ENCODE data around the gene FAM83C.

FAM83C gene

DNA sequence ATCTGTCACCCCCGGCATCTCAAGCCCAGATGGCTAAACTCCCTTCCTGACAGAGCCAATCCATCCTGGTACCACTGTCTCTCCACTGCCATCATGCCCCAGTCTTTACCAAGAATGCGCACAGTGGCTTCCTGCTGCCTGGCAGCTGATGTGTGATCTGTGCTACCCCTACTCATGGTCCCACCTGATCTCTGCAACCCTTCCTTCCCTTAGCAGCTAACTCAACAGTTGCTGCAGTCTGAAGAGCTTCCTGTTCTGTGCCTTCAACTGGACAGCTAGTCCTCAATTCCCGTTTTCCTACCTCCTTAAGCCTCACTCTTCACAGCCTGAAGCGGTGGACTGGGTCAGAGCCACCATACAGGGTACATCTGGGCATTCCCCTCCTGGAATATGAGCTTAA lies 7.6 kb upstream of the FAM83C start:
- DNase-seq (ENCODE audit: low read depth in 2 of 2) = no peak

DNA sequence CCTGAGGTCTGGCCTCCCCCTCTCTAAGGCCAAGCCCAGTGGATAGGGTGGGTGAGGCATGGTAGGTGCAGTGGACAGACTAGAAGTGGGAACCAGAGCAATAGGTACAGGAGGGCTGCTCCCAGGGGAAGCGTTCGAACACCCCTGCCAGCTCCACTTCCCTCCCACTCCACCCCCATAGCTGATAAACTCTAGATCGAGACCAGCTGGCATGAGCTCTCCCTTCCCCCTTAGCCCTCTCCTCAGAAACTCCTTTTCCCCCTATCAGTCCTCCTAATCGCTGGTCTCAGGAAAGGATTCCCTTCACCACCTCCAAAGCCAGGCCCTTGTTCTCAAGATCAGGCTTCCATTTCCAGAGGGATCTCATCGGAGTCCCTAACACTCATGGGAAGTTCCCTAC lies 6.0 kb upstream of the FAM83C start:
- no peak for DNase-seq (ENCODE audit: low read depth in 2 of 2)

DNA sequence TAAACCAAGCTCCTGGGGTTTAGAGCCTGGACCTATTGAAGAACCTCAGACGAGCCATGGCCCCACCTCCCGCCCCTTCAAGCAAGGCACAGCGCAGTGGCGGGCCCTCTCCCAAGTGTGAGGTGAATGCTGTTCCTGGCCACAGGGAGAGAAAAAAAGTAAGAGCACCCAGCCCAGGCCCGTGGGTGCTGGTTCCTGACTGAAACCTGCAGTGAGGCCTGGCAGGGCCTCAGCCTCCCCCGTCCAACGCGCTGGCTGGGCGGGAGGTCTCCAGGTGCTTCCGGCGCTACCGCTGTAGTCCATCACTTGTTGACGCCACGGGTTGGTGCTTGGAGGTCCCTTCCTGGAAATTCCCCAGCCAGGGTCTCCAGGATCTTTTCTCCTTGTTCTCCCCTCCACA lies 5.5 kb upstream of the FAM83C start:
- DNase-seq (ENCODE audit: low read depth in 2 of 2) = no peak

DNA sequence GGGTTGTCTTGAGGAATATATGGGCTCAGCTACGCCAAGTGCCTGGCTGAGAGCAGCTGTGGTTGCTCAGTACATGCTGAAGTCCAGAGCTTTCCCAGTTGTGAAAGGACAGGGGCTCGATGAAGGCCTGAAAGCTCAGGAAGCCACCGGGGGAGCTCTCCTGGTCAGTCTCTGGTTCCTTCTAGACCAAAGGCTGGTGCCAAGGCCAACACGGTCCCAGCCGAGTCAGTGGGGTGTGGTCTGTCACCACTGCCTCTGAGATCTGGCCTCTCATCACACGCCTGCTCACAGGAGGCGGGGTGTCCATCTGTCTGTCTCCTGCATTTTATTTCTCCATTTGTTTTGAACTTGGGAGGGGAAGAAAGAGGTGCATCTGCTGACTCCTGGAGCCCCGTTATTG lies 4.9 kb upstream of the FAM83C start:
- DNase-seq (ENCODE audit: low read depth in 2 of 2) = no peak

DNA sequence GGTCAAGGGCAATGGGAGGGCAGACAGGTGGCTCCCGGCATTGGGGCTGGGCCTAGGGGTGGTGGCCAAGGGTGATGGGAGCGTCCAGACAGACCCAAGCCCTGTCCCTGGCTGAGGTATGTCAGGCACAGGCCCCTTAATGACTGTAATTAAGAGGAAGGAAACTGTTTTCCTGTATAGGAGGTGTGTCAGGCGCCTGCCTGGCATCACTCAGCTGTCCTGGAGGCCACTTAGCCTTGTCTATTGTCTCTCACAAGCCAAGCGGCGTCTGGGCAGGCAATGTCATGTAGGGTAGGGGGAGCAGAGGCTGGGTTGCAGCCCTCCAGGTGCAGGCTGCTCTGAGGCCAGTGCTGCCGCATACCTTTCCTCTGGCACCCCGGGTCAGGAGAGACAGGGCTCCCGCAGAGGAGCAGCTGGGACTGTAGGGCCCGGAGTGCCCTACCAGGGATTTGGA lies 3.9 kb upstream of the FAM83C start:
- no peak for DNase-seq (ENCODE audit: low read depth in 2 of 2)

DNA sequence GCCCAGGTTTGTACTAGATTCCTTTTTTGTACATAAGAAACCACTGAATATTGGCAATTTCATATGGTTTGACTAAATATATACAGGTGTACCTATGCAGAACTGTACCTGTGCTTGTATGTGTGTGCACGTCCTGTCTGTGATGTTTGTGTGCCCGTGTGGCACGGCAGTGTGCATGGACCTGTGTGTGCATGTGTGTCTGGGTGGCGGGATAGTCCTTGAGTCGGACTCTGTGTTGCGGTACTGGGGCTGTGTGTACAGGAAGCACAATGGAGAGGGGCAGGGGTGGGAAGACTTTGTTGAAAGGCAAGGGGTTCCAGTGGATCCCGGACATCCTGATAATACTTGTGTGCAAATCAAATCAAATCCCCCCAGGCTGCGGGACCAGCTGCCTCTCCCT lies 3.4 kb upstream of the FAM83C start:
- no peak for DNase-seq (ENCODE audit: low read depth in 2 of 2)

DNA sequence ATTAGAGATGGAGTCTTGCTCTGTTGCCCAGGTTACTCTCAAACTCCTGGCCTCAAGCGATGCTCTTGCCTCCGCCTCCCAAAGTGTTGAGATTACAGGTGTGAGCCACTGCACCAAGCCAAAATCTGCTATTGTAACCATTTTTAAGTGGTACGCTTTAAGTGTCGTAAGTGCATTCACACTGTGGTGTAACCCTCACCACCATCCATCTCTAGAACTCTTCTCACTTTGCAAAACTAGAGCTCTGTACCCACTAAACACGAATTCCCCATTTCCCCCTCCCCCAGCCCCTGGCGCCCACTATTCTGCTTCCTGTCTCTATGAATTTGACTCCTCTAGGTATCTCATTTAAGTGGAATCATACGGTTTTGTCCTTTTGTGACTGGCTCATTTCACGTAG lies 2.8 kb upstream of the FAM83C start:
- no peak for DNase-seq (ENCODE audit: low read depth in 2 of 2)

DNA sequence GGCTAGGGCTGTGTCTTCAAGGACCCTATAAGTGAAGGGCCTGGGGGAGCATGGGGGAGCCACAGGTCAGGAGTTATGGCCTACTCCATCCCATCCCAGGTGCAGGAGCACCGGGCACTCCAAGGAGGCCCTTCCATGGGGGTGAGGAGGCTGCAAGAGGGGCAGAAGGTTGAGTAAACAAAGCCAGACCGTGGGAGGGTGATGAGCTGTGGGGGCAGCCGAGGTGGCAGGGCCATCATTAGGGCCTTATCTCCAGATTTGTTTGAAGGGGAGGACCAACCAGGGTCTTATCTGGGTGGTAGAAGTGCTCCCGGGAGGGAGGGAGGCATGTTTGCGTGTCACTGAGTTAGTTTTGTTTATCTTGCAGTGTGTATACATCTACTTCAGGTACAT lies 2.1 kb upstream of the FAM83C start:
- no peak for DNase-seq (ENCODE audit: low read depth in 2 of 2)

DNA sequence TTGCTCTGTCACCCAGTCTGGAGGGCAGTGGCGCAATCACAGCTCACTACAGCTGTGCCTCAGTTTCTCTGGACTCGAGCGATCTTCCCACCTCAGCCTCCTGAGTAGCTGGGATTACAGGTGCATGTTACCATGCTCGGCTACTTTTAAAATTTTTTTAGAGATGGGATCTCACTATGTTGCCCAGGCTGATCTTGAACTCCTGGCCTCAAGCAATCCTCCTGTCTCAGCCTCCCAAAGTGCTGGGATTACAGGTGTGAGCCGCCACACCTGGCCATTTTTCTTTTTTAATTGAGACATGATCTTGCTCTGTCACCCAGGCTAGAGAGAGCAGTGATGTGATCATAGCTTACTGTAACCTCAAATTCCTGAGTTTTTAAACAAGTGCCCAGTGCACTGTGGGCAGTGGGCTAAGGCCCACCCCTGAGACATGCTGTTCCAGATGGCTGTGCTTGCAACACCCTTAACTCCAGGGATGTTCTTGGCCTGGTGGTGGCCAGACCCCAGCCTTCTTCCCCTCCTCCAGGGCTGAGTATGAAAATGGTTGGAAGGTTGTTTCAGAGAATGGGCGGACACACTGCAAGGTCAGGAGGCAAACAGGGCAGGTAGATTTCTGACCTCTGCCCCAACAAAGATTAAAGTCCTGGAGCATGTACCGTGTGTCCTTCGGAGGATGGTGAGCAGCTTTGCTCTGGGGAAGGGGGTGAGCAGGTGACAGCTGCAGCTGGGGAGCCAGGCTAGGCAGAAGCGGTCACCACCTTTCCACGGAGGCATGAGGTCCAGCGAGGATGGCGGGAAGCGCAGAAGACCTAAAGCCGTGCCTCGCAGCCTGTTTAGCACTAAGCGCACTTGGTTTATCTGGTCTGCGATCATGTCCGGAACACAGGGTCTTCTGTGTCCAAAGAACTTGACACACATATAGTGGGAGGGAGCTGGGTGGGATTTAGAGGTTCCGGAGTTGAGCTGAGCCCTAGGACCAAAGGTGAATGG lies 1.4 kb upstream of the FAM83C start:
- no peak for DNase-seq (ENCODE audit: low read depth in 2 of 2)

DNA sequence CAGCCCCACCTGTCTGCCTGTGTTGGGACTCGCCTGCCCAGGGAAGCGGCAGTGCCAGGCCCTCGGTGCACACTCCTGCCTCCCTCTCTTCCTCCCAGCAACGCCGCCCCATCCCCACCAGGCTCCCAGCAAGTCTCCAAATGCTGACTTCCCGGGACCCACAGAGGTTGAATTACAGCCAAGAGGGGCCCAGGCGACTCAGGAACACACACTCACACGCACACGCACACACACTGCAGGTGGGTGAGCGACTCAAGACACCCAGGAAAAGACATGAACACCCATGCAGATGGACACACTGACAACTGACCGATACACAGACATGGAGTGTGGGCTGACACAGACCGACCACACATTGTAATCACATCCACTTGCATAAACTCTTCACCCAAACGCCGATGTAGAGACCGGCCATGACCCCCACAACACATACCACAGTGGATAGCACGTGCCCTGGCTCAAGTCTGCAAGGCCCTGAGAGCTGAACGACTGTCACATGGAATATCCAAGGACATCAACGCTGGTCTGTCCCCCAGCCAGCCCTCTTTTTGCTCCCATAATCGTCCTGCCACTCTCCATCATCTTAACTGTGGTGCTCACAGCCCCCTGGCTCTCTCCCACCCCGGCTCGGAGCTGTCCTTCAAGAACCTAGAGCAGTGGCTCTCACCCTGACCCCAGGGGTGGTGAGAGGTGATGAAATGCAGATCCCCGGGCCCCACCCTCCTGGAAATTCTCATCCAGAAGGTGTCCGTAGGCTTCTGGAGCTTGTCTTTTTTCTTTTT lies 470 bp upstream of the FAM83C start:
- no peak for DNase-seq (ENCODE audit: low read depth in 2 of 2)

DNA sequence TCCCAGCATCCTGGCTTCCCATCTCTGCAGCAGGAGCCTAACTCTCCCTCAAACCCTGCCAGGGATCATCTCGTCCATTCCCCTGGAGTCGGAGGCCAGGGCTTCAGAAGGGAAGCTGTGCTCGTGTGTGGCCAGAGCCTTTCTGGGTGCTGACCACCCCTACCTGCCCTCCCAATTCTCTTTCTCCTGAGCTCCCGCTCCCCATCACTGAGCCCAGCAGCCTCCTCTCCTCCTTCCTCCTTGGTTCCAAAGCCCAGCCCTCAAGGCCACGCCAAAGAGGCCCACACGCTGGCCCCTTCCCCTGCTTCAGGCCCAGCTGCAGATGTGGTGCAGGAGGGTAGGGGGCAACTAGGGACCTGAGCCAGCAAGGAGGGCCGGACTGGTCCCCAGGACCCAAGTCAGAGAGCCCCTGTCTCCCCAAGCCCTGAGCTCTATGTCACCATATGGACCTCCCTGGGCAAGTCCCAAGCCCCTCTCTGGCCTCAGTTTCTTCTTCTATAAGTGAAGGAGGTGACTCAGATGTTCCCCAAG lies 1.3 kb downstream of the FAM83C start:
- no peak for DNase-seq (ENCODE audit: low read depth in 2 of 2)

DNA sequence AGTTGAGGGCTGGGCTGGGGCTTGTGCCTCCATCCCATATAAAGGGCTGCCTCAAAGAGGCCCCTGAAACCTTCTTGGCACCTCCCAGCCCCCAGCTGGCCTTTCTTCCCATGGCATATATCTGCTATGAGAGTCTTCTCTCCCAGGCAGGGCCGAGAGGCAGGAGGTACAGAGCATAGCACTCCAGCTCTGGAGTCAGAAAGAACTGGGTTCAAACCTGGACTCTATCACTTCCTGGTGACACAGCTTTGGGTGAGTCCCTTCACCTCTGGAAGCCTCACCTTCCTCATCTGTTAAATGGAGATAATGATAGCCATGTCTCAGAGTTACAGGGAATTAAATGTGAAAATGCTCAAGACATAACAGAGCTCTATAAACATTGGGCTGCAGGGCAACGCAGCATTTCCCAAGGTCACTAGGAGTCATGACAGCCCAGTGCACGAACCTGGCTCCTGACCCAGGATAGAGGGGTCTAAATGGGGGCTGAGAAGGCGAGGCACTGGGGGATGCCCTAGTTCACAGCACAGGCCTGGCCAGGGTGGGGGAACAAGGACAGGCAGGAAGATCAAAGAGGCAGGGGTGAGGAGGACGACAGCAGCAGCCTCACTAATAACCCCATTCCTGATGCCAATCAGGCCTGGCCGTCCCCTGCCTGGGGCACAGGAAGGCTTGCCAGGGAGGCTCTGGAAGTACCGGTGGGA lies 1.9 kb downstream of the FAM83C start:
- DNase-seq (ENCODE audit: low read depth in 2 of 2) = no peak

DNA sequence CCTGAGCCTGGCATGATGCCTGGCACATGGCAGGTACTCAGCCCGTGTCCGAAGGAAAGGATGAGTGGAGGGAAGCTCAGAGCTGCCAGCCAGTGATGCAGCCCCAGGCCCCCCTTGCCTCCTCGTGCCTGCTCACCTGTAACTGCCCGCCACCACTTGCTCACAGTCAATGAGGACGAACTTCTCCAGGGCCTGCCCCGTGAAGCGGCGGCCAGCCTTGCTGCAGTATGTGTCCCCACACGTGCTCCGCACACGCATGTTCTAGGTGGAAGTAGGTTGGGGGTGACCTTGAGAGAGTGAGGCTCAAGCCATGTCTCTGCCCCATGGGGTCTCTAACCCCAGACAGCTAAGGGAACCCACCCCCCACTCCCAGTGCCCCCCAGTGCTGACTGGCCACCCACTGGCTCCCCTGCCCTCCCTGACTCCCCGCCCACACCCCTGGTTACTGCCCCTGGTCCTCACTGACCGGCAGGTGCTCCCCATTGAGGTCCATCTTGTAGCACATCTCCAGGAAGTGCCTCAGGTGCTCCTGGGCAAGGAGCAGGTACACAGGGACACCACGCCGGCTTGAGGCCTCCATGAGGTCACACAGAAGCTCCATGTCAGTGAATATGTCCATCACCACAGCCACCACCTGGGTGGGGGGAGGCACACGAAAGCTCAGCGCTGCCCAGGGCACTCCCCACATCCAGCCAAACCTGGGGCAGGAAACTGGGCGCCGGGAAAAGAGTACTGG lies 3.7 kb downstream of the FAM83C start:
- no peak for DNase-seq (ENCODE audit: low read depth in 2 of 2)

DNA sequence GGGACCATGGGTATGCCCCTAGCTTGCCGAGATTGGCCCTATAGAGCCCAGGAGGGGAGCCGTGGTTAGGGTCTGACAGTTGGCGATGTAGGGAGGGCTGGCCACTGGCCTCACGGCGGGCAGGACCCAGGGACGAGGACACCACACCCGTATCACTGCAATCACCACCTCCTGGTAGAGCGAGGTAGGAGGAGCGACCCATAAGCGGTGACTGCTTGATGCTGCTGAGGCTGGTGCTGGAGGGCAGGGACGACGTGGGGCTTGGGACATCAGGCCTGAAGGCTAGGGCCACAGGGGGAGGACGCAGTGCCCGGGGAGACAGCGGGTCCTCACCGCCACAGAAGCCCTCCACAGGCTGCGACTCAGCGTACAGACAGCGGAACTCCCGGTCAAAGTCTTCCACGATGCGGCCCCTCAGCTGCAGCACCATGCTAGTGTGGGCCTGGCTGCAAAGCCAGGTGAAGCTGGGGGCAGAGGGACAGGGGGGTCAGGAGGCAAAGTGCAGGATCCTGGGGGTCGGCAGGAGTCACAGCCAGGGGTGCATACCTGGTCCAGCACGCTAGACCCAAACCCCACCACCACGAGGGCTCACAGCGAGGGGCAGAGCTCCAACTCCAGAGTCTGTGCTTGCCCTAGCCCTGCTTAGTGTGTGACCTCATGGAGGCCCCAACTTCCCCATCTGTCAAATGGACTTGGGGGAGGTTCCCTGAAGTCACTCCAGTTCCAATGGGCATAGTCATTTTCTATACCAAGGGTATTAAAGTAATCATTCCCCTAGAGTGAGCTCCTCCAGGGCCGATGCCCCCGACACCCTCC lies 4.5 kb downstream of the FAM83C start:
- DNase-seq (ENCODE audit: low read depth in 2 of 2) = no peak

DNA sequence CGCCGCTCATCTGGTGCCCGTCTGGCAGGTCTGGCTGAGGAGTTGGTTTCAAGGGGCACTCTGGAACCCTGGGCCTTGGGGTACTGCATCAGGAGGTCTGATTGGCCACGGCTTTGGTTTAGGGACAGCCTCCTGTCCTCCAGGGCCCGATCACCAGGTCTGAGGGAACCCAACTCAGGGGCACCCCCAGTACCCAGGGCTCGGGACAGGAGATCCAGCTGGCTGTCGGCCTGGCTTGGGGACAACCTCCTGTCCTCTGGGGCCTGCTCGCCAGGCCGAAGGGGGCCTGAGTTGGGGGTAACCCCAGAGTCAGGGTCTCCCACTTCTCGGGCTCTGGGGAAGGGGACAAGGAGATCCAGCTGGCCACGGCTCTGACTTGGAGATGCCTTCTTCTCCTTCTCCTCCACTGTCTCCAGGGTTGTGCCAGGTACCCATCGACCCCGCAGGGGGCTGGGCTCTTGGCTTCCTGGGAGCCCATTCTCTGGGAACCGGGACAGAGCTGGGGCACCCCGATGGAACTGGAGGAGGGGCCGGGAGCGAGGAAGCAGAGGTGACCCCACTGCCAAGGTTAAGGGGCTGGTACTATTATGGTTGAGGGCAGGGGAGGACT lies 5.2 kb downstream of the FAM83C start:
- no peak for DNase-seq (ENCODE audit: low read depth in 2 of 2)

DNA sequence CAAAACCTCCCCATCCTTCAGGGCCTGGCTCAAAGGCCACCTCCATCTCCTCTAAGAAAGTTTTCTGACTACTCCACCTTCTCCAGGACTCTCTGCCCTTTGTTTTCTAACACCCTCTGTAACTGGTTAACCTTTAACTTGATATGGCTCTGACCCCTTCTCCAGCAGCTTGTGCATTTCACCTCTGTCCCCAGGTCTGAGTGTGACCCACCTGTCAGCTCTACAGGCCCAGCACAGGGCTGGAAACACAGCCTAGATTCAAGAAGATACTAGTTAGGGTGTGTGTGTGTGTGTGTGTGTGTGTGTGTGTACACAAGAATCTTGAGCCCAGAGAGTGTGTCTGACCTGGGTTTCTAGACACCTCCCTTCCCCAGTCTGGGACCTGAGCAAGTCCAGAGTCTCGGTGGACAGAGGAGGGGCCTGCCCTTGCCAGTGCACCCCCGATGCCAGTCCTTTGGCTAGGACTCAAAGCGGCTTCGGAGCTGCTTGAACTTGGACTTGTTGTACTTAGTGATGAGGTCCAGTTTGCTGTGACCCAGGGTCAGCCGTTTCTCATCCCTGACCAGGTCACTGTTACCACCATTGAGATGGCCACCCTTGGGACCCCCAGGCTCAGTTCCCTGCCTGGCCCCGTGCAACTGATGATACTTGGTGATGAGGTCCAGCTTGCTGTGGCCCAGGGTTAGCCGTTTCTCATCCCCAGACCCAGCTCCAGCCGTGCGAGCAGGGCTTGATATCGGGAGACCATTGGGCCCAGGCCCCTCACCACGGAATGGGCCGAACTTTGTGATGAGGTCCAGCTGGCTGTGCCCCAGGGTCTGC lies 5.9 kb downstream of the FAM83C start:
- DNase-seq (ENCODE audit: low read depth in 2 of 2) = no peak

DNA sequence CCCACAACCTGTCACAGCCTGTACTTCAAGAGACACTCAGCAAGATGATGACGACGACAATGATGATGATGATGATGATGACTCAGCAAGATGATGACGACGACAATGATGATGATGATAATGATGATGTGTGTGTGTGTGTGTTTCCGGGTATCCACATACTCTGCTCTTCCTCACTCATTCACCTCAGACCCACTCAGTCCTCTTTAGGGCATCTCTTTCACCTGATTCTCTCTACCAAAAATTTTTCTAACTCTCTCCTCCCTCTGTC lies 6.5 kb downstream of the FAM83C start:
- DNase-seq (ENCODE audit: low read depth in 2 of 2) = no peak

DNA sequence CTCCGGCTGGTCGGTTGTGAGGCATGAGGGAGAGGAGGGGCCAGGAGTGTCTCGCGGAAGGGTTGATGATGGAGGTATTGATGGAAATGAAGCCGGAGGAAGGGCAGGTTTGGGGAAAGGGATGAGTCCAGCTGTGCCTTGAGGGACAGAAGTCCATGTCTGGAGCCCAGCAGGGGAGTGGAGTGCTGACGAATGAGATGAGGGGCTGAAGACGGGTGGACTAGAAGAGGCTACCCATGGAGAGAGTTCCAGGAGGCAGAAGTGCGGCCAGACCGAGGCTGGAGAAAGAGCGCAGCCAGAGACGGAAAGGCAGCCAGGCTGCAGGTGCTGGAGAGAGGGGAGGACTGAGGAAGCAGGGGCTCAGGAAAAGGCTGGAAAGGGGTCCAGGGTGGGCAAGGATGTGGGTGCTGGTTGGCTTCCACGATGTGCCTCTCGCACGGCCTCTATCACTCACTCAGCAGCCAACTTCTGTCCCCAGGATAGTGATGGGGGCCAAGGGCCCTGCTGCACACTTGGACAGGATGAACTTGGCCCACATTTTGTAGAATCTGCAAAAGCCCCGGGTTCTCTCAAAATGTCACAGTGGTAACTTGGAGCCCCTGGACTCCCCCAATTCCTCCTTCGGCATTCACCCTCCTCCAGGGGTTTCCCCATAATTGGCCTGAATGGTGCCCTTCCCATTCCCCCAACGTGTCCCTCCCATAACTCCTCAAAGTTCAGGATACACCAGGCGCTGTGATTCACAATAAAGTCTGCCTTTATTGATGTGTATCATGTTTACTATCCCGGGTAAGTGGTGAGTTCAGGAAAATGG lies 7.0 kb downstream of the FAM83C start:
- DNase-seq (ENCODE audit: low read depth in 2 of 2) = no peak
